ENCODE data around the gene TMEM33.
A peak's percentile ranks its signal among the peaks of the same experiment; 100 is the strongest.
"Not testable (repeated sequence)": the region's sequence is repeated elsewhere in the genome, so short reads cannot be mapped to it uniquely, and the experiment has no call there.

TMEM33 gene, protein sequence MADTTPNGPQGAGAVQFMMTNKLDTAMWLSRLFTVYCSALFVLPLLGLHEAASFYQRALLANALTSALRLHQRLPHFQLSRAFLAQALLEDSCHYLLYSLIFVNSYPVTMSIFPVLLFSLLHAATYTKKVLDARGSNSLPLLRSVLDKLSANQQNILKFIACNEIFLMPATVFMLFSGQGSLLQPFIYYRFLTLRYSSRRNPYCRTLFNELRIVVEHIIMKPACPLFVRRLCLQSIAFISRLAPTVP

DNA sequence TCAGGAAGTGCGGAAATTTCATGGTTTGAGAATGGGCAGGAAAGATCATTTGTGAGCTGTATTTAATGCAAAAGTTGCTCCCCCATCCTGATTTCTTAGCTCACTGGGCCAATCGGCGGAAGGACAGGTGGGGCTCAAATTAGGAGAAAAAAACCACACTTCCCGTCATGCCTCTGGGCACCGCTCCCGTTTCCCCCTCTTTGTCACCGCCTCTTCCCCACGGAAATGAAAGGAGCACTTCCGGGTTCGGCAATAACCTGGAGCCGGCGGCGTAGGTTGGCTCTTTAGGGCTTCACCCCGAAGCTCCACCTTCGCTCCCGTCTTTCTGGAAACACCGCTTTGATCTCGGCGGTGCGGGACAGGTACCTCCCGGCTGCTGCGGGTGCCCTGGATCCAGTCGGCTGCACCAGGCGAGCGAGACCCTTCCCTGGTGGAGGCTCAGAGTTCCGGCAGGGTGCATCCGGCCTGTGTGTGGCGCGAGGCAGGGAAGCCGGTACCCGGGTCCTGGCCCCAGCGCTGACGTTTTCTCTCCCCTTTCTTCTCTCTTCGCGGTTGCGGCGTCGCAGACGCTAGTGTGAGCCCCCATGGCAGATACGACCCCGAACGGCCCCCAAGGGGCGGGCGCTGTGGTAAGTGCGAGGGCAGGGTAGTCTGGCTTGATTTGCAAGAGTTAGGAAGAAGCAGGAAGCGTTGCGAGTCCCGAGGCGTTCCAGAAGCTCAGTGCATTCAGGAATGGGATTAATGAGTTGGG lies at the start of gene TMEM33:
Gene TMEM33, plus strand, starts transcription at position 529 of the 751 bp plus-strand sequence. Its CDS starts 56 bp downstream, at position 585.
- peak; percentile 70 for DNase-seq

DNA sequence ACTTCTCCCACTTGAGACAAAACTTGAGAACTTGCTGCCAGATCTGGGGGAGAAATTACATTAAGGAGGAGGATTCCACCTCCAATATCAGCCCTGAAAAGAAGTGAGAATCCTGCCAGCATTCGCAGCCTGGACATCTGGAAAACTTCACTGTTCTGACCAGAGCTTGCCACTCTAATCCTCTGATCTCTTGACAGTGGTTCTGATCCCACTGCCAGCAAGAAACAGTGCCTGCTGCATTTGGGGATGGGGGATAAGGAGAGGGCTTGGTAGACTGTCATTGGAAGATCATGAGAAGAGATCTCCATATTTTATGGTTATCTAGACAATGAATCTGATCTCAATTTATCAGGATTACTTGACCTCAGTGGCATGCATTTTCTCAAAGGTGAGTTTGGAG lies 49.8 kb upstream of the TMEM33 start:
- no peak for DNase-seq

DNA sequence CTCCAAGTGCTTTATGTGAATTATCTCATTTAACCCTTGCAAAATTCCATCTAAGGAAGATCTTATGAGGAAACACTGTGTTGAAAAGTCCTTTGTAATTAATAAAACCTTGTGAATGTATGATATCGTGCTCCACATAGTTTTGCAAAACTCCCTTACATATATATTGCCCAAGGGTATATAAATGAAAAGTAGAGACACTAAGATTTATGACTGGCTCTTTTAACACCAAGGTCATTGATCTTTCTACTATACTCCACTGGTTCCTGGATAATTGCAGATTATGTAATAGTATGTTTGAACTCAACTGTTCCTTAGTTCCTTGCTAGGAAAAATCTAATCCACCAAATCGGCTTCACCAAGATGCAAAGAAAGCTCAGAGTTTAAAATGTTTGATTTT lies 48.0 kb upstream of the TMEM33 start:
- no peak for DNase-seq

DNA sequence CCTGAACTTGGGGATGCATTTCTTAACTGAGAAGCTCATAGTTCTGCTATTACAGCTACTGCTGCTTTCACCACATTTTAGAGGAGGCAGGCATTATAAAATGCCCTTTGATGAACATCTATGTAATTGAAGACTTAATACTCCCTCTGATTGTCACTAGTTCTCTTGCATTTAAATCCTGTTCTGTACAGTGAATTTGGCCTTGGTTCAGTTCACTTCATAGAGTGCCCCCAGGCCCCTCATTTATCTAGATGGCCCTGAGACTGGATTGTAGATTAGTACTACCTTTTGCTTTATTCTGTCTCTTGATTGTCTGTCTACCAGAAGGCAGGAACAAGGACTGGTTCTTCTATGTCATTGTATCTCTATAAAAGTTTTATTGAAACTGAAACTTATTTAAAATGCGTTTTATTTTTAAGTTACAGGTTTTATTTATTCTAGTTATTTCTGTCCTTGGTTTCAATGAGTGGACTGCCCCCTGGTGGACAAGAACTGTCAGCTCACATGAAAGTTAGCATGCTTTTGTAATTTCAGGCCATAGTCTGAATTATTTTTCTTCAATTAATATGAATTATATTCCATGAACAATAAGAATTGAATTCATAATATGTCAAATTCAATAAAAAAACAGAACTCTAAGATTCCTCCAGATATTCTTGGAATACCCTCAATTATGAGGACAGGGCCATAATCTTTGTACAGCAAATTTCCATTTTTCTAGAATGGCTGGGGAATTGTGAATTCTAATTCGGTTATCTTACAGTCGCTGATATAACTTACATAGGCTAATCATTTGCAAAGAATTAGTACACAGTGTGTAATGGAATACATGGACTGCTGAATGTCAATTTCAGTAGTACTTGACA lies 47.2 kb upstream of the TMEM33 start:
- no peak for DNase-seq

DNA sequence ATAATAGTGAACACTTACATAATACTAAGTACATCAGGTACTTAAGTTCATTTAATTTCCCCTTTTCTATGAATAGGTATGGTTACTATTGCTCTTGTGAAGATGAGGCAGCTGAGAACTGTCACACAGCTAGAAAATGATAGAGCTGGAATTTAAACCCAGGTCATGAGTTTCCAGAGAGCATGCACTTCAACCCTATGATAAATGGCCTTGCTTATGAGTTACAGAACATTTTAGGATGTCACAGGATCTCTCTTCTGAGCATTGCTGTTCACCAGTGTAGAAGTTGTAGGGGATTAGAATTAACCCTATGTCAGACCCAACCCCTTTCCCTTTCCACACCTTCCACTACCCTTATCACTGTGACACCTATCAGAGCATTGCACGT lies 46.5 kb upstream of the TMEM33 start:
- DNase-seq = no peak

DNA sequence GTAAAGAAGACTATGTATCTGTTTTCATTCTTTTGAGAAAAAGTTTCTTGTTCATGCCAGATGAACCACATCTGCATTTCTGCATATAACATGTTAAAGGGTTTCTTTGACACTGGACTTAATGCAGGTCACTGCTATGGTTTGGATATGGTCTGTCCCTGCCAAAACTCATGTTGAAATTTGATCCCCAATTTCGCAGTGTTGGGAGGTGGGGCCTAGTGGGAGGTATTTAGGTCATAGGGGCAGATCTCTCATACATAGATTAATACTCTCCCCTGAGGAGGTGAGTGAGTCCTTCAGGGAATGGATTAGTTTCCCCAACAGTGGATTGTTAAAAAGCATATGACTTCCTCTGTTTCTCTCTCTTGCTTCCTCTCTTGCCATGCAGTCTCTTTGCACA lies 45.9 kb upstream of the TMEM33 start:
- DNase-seq = no peak

DNA sequence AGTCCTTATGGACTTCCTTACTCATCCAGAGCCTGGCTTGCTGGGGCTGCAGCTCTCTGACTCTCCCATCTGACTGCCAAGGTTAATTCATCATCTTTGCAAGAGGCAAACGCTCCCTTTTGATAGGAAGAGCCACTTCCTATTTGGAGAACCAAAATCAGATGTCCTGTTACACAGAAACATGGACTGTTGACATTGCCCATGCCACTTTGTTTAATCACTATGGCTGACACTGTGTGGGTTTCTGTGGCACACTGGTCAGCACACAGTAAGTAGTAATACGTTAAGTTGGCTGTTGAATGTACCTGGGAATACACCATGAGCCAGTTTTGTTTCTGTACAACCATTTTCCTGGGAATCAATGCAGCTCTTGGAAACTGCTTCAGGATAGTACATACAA lies 45.1 kb upstream of the TMEM33 start:
- no peak for DNase-seq

DNA sequence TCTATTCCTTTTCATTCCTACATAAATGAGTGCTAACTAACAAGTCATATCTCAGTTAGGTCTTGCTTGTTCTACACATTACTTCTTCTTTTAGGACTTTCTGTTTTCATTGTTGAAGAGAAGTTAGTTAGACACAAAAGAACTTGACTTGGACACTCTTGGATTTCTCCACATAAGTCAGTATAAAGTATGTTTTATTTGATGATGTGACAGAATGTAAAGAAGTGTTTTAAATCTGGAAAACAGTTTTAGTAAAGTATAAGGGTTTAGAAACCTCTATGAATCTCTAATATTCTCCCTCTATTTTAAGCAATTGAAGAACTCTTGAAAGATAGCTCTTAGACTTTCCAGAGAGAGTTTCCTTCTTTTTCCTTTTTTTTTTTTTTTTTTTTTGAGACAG lies 38.6 kb upstream of the TMEM33 start:
- no peak for DNase-seq

DNA sequence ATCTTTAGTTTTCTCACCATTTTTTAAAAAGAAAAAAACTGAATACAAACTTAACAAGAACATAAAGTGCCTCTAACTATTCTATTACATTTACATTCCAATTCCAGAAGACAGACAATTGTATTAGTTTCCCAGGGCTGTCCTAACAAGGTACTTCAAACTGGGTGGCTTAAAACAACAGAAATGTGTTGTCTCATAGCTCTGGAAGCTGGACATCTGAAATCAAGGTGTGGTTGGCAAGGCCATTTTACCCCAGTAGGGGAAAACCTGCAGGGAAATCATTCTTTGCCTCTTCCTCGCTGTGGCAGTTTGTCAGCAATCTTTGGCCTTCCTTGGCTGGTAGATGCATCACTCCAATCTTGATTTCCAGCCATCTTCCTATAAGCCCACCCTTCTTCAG lies 37.5 kb upstream of the TMEM33 start:
- no peak for DNase-seq

DNA sequence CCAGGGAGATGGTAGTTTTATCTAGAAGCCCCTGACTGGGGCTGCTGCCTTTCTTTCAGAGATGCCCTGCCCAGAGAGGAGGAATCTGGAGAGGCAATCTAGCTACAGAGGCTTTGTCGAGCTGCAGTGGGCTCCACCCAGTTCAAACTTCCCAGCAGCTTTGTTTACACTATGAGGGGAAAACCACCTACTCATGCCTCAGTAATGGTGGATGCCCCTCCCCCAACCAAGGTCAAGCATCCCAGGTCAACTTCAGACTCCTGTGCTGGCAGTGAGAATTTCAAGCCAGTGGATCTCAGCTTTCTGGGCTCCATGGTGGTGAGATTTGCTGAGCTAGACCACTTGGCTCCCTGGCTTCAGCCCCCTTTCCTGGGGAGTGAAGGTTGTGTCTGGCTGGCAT lies 26.1 kb upstream of the TMEM33 start:
- not testable (repeated sequence) for DNase-seq

DNA sequence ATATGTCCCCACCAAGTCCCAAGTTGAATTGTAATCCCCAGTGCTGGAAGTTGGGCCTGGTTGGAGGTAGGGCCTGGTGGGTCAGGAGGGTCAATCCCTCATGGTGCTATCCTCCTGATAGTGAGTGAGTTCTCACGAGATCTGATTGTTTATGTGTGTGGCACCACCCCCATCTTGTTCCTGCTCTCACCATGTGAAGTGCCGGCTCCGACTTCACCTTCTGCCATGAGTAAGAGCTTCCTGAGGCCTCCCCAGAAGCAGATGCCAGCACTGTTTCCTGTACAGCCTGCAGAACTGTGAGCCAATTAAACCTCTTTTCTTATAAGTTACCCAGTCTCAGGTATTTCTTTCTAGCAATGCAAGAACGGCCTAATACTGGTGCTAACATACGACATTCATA lies 22.7 kb upstream of the TMEM33 start:
- no peak for DNase-seq

DNA sequence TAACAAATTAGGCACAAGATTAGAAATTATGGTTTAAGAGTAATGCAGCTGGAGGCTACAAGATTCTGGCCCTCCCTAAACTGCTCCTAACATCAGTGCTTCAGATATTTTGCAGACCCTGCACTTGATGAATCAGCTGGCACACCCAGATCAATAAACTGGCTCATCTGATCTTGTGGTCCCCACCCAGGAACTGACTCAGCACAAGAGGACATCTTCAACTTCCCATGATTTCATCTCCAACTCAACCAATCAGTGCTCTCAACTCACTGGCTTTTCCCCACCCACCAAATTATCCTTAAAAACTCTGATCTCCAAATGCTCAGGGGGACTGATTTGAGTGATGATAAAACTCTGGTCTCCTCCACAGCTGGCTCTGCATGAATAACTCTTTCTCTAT lies 21.7 kb upstream of the TMEM33 start:
- DNase-seq = no peak

DNA sequence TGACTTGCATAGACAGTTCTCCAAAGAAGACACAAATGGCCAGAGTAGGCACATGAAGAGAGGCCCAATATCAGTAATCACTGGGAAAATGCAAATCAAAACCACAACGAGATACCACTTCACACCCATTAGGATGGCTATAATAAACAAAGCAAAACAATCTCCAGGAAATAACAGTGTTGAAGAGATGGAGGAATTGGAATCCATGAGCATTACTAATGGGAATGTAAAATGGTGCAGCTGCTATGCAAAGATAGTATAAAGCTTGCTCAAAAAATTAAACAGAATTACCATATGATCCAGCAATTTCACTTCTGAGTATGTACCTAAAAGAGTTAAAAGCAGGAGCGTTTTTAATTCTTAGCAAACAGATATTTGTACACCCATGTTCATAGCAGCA lies 17.0 kb upstream of the TMEM33 start:
- no peak for DNase-seq

DNA sequence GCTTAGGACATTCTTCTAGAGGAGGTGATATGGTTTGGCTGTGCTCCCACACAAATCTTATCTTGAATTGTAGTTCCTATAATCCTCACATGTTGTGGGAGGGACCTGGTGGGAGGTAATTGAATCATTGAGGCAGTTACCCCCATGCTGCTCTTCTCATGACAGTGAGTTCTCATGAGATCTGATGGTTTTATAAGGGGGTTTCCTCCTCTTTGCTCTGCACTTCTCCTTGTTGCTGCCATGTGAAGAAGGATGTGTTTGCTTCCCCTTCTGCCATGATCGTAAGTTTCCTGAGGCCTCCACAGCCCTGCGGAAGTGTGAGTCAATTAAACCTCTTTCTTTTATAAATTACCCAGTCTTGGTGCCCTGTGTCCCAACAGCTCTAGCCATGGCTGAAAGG lies 14.8 kb upstream of the TMEM33 start:
- not testable (repeated sequence) for DNase-seq

DNA sequence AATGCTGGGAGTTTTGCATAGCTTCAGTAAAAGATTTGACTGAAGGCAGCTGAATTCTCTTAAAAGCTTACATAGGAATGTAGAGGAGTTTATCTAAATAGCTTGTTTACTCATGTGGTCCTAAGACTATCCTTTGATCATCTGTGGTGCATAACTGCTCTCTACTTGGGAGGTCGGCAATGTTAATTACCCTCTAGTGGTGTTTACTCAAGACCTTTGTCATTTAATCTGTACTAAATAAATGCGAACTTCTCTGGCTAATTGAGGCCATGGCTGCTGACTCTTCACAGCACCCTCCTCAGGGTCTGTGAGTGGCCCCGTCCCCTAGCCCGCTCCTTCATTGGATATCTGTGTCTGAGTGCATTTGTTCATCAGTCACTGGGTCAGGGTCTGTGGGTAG lies 13.8 kb upstream of the TMEM33 start:
- DNase-seq = no peak

DNA sequence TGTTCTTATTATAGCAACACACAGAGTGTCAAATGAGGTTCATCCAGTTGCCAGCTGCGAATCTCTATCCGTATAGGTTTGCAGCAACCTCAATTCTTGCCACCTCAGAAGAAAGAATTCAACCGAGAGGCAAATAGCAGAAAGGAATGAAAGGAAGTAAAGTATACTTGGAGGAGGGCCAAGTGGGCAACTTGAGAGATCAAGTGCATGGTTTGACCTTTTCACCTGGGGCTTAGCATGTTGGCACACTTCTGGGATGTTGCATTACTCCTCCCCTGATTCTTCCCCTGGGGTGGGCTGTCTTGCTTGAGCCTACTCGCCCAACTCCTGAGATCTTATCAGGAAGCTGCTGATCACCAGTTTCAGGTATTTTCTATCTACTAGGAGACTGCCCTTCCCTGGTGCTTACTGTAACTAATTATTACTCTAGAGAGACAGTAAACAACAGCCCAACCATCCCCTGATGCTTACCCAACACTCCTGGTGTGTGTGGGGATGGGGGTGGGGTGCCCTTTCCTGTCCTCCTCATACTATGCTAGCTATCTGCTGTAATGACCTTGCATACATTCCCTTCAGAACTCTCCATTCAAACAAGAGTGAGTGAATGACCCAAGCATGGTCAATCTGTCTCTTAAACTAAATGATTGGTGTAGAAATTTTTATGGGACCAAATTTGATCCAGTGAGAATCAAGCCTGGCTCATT lies 7.3 kb upstream of the TMEM33 start:
- no peak for DNase-seq

DNA sequence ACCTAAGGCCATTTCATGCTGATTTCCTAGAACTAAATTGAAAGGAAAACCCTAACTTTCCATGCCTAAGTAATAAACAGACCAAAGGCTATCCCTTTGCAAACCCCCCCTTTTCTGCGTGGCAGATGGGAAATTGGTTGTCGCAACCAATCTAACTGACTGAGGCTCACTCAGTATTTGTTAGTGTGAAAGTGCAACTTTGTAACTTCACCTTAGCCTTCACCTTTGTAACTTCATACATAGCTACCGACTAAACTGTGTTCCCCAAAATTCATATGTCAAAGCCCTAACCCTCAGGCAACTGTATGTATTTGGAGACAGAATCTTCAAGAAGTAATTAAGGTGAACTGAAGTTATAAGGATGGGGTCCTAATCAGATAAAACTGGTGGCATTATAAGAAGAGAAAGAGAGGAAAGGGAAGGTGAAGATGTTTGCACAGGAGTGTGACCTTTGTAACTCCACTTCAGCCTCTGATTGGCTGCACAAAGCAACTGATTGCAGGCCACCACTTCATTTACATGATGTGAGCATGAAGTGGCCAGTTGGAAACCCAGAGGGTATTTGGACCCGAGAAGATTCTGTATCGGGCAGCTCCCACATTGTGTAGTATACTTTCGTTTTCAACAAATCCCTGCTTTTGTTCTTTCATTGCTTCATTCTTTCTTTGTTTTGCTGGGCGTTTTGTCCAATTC lies 4.9 kb upstream of the TMEM33 start:
- no peak for DNase-seq

DNA sequence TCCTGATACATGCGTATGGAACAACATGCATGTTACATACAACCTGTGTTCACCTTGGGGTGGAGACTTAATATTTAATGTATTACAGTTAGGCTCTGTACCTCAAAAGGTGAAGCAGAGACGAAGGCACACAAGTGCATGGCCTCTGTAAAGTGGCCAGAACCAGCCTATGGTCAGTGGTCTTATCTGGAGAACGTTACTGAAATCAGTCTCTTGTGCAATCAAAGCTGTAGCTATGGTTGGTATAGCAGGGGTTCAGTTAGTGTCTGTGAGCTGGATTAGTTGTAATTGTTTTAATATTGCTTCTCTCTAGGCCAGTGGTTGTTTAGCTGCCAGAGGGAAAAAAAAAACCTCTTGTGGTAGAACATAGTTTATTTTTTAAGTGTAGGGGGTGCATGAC lies 2.2 kb upstream of the TMEM33 start:
- no peak for DNase-seq

DNA sequence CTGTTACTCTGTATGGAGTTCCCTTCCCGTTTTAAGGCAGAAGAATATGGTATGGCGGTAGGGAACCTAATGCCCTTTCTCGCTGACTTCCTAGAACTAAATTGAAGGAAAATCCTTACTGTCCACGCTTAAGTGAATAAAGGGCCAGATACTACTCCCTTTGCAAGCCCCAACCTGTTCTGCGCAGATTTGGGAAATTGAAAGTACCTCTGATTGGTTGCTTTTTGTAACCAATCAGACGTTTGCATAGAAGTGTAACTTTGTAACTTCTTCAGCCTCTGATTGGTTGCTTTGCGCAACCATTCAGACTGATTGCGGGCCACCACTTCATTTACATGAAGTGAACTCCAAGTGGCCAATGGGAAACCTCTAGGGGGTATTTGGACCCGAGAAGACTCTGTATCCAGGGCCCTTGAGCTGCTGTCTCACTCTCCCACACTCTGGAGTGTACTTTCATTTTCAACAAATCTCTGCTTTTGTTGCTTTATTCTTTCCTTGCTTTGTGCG lies 1.2 kb upstream of the TMEM33 start:
- DNase-seq = no peak

DNA sequence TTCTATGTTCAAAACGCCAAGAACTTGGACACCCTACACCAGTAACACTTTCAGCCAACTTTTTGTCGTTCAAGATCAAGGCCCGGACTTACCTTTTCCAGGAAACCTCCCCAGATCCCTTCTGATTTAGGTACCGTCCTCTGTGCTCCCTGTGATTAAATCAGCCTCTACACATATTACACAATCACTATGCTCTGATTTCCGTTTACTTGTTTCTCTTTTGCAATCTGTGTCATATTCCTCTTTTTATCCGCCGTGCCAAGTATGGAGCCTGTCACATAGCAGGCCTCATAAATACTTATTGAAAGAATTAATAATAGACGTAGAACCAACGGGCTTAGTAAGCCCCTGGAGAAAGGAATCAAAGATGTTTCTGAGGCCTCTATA lies 722 bp upstream of the TMEM33 start:
- DNase-seq = no peak

DNA sequence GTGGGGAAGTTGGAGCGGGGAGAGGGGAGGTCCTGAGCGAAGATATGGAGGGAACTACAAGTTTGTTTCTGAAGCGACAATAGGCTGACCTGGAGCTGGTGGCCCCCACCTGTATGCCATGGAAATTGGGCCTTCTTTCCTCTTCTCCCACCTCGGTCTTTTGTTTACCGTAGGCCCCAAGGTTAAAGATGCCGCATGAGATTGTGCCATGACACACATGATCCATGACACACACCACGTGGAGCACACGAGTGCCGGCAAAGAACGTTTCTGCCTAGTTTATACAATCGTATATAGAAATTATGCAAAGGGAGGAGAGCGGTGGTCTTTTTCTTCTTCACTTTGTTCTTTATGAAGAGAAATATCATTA lies 408 bp downstream of the TMEM33 start:
- DNase-seq = no peak

DNA sequence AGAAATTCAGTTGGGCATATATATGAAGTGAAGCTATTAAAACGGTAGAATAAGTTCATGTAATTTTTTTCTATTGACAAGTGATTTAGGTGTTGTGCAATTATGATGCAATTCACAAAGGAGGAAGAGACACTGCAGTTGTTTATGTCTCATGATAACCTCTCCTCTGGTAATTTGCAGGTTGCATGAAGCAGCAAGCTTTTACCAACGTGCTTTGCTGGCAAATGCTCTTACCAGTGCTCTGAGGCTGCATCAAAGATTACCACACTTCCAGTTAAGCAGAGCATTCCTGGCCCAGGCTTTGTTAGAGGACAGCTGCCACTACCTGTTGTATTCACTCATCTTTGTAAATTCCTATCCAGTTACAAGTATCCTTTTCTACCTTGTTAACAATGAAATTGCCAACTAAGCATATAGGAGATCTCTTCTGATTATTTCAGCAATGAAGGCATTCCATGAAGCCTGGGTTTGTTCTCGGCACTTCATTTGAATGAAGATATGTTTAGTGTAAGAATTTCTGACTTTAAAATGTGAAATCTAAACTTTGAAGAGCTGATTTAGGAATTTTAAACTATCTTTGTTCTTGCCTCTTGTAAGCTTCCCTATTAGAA lies 3.9 kb downstream of the TMEM33 start:
- DNase-seq = no peak

Data from NK-92 treated with Interleukin-12 subunit alpha and Interleukin-12 subunit beta, amount 100 ng/mL, for 24 hours (cell line).